GM12892 (cell line): ENCODE measurements around the gene MEGF9.

Source experiments
- POLR2A ChIP-seq: IDR thresholded peaks from 2 replicates; pipeline ENCODE4 v1.6.1; 2011; ENCODE audit warnings: low read depth, low read length, control low read depth
- POLR2AphosphoS5 ChIP-seq: IDR thresholded peaks from 2 replicates; pipeline ENCODE4 v1.6.1; 2011; ENCODE audit warnings: low read depth, low read length, control low read depth
- TAF1 ChIP-seq: IDR thresholded peaks from 2 replicates; pipeline ENCODE4 v1.6.1; 2011; ENCODE audit warnings: low read depth, mild to moderate bottlenecking, control low read depth, low read length, borderline replicate concordance

GRCh38 chr9:120570296-120570695 lies 144.0 kb downstream of the MEGF9 start:
- no peak for TF ChIP-seq TAF1
- TF ChIP-seq POLR2AphosphoS5, result no peak
- TF ChIP-seq POLR2A, result no peak
